ENCODE results near the gene TBC1D4. TPM values are rescaled to one million over a fixed set of nuclear protein-coding genes. Genes with fewer than 3 reads are reported as not detected.
A peak's percentile ranks its signal among the peaks of the same experiment; 100 is the strongest.

Gene TBC1D4
- total RNA-seq, 1 donor = 6.5 TPM

DNA sequence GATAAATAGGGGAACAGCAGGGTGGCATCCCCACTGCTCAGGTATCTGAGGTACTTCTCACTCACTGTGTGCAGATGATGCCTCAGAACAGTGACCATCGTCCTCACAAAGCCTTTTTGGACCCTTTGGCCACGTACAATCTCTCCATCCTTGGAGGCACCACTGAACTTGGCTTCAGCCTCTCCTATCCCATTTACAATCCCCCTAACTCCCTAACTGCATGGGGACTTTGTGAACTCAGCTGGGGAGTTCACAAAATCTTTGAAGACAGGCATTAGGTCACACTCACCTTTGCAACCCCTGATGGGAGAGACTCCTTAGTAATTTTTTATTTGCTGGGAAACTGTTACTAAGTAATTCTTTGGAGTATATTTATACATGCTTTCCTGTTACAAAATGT, 60.8 kb downstream of the TBC1D4 start:
- no peak for DNase-seq (ENCODE audit: low read depth in 2 of 3, low spot score in 2 of 3)

DNA sequence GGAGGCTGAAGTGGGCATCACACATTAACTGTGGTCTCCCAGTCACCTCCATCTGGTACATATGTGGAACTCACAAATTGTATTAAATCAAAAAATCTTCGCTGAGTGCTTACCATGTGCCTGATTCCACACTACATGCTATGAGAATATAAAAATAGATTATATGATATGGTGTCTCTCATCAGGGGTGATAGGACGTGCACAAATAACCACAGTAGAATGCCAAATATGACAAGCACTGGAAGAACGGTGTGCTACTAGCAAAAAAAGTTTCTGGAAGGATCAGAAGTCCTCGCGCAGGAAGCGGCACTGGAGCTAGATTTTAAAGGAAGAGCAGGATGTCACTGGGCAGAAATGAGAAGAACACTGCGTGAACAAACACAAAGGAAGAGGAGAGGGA, 62.3 kb downstream of the TBC1D4 start:
- no peak for DNase-seq (ENCODE audit: low read depth in 2 of 3, low spot score in 2 of 3)

DNA sequence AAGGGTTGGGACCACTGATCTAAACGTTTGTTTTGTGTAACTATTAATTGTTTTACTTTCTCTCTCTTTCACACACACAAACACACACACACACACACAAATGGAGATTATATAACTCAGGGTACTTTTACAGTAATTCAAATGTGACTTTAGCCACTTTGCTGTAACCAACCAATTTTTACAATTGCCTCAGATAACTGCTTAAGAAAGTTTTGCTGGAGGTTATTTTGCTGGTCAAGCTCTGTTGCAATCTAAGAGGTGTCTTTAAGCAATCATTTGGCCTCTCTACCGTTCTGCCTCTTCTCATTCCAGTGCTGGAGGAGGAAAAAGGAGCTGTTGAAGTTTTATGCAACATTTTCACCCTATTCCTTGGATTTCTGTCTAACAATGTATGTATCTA, 63.0 kb downstream of the TBC1D4 start:
- DNase-seq (ENCODE audit: low read depth in 2 of 3, low spot score in 2 of 3) = no peak

DNA sequence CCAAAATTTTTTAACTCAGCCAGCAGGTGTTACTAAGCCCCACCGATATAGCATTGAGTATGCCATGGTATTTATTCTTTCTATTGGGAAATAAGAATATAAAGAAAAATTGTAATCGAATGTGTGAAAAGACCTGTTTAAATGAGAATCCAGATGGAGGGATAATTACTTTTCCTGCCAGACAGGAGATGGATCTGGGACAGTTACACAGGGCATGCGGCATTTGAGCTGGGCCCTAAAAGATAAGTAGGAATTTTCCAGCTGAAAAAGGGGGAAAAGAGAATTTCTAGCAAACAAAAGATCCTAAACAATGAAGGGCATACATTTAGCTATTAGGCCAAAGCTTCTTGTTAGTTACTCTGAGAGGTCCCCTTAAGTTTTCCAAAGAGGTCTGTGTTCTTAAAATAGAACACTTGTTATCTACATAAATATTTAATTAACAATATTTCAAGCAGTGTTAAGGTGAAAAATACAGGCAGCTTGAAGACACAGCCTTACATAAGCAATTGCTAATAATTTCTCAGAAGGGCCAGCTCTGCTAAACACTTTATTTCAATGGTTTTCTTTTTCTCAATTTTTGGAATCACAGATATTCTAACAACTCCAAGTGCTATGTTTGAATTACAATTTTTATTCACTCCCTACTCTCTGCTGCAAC, 63.7 kb downstream of the TBC1D4 start:
- DNase-seq (ENCODE audit: low read depth in 2 of 3, low spot score in 2 of 3) = no peak

DNA sequence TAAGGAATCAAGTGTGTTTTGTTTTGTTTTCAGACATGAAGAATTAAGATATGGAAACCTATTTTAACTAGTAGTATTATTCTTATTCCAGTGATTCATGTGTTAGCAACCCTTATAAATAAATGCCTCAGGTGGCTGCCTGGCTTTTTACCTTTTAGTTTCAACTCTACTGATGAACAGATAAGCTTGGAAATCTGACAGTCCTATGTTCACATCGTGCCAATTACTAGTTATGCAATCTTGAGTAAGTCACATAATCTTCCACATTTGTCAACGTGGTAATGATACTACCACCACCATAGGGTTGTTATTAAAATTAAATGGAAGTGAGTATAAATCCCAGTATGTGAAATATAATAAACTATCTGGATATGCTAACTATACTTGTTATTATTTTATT, 64.3 kb downstream of the TBC1D4 start:
- DNase-seq (ENCODE audit: low read depth in 2 of 3, low spot score in 2 of 3) = no peak

DNA sequence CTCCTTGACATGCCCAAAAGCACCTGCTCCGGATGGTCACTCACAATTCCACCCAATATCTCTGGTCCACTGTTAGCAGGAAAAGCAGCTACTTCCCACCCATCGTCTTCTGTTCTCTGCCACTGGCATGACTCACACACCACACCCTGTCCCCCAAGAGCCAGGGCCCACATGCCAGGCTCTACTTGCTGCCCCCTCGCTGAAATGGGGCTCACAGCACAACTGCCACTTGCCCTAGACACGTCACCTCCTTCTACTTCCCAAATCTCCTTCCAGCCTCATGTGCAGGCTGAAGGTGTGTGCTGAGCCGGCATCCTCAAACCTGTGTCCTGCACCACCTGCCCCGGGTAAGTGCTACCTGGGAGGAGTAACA, 65.0 kb downstream of the TBC1D4 start:
- no peak for DNase-seq (ENCODE audit: low read depth in 2 of 3, low spot score in 2 of 3)

DNA sequence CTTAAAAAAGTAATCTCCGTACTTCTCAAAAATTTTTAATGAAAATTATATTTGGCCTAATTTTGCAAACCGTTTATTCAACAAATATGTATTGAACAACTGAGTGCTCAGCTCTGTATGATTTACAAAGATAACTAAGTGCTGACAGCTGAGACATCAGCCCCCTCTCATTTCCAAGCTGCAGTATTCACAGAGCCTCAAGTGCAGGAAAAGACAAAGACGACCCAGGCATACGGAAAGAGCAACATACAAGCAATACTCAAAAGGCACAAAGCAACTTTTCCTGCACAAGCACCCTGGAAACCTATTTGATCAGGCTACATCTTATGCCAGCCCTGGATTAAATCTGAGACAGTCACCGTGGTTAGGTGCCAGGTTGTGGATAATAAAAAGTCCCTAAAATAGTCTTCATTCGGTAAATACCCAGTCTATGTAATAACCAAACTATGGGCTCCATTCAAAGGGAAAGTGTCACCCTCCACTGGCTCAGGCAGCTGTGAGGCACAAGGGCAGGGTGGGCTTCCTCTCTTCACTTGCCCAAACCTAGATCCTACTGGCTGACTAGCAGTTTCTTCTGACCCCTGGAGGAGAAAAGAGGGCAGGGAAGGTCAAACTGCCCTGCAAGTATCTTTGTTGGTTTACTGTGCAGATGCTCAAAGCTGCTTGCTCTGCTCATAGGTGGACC, 65.5 kb downstream of the TBC1D4 start:
- no peak for DNase-seq (ENCODE audit: low read depth in 2 of 3, low spot score in 2 of 3)

DNA sequence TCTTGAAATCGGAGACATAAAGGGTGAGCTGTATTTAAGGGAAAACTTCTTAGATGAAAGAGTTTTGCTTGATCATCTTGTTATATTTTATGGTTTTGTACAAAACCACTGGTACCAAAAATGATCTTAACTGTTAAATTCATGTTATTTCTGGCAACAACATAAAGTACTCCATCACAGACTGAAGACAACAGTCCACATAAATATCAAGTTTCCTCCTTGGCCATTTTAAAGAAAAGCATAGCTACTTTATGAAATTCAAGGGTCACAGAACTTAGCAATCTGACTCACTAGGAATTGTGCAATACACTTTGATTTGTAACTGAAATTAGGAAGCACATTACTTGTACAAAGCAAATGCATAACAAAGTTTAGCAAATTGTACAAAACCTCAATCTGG, 66.3 kb downstream of the TBC1D4 start:
- peak in 1 of 3 donors; percentile 21 for DNase-seq (ENCODE audit: low read depth in 2 of 3, low spot score in 2 of 3)

DNA sequence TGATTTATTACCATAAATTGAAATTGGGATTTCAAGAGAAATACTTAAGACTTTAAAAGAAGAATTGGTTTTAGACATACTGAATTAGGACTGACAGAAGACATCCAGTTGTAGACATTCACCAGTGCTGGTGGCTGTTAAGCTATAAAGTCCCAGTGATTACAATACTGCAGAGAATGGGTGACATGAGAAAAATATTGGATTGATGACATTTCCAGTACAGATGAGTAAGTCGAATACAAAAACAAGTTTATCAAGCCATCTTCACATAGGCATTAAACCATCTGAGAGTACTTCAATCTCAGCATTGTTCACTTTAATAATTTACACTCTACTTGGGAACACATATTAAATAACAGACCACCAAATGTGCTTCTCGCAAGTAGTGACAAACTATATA, 66.8 kb downstream of the TBC1D4 start:
- DNase-seq (ENCODE audit: low read depth in 2 of 3, low spot score in 2 of 3) = no peak

DNA sequence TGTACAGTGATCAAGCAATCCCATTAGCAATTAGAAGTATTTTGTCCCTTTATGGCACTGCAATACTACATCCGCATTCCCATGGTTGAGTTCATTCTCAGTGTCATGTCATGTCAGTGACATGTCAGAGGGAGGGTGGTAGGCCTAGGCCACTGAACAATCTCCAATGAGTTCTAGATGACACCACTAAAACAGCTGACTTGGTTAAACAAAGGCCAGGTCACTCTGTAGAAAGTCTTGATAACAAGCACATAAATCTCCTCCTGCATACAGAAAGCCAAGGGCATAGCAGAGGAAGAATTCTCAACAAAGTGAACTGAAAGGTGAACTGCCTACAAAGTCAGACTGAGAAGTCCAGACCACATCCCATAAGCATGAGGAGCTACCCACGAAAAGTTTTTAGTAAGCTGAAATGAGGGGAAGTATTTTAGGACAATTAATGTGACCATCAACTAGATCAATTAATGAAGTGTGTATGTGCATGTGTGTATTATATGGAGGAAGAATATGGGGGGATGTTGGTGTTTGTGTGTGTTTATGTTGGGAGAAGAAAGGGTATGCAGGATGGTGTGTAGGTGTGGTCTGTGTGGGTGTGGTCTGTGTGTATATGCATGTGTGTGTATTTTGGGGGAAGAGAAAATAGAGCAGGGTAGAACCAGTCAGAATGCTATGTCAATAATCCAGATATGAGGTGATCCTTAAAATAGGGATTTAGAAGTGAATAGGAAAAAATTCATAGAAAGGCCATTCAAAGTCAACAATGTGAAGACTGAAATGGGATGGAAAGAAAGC, 67.7 kb downstream of the TBC1D4 start:
- DNase-seq (ENCODE audit: low read depth in 2 of 3, low spot score in 2 of 3) = no peak

DNA sequence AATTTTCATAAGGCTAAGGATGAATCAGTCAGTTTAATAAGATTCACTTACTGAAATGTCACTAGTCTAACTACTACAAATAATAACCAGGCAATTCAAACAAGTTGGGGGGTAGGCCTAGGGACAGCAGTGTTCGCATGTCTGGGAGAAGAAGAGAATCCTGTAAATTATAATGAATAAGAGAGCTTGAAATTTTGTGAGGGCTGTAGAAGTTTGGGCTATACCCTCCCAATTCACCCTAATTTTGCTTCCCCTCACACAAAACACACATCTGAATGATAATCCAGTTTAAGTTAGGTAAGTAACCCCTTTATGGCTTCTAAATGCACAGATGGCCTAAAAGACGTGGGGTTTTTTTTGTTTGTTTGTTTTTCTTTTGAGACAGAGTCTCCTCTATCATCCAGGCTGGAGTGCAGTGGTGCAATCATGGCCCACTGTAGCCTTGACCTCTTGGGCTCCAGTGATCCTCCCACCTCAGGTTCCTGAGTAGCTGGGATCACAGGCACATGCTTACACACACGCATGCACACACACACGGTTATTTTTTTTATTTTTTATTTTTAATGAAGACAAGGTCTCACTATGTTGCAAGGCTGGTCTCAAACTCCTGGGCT, 69.9 kb downstream of the TBC1D4 start:
- DNase-seq (ENCODE audit: low read depth in 2 of 3, low spot score in 2 of 3) = no peak

DNA sequence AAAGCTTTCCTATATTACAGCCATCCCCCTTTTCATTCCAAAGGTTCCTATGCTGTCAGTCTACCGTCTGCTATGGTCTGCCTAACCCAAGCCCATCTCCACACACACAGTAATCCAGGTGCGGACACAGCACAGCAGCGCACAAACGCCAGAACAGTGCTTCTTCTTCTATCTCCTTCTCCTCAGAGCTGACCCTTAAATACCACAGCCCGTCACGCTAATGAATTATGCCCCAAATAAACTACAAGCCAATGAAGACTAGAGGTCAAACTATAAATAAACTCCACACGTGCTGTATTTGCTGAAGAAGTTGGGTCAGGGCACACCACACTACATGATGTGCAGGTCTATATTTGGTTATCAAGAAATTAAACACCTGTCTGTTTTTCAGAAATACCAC, 71.8 kb downstream of the TBC1D4 start:
- no peak for DNase-seq (ENCODE audit: low read depth in 2 of 3, low spot score in 2 of 3)

DNA sequence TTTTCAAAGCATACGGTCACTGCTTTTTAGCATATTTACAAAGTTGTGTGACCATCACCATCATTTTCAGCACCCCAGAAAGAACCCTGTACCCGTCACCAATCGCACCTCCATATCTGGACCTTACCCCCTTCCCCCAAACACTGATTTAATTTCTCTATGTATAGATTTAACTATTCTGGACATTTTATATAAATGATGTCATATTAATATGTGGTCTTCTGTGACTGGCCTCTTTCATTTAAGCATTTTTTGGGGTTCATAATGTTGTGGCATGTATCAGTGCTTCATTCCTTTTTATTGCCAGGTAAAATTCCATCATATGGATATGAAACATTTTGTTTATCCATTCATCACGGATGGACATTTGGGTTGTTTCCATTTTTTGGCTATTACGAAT, 74.0 kb downstream of the TBC1D4 start:
- DNase-seq (ENCODE audit: low read depth in 2 of 3, low spot score in 2 of 3) = no peak

DNA sequence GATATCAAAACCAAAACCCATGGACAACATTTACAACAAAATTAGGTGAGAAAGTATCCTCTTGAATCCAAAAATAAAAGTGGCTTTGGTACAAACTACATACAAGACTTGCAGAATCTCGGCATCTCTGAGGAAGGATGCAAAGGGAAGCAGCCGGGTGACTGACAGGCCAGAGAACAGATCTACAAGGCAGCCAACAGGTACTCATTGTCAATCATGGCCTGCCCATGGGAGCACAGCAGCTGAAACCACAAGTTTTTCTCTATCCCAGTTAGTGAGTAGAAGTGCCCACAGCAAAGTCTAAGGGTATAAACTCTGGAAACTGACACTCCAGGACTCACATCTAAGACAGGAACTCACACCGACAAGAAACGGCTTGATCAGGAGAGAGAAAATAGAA, 74.5 kb downstream of the TBC1D4 start:
- DNase-seq (ENCODE audit: low read depth in 2 of 3, low spot score in 2 of 3) = no peak

DNA sequence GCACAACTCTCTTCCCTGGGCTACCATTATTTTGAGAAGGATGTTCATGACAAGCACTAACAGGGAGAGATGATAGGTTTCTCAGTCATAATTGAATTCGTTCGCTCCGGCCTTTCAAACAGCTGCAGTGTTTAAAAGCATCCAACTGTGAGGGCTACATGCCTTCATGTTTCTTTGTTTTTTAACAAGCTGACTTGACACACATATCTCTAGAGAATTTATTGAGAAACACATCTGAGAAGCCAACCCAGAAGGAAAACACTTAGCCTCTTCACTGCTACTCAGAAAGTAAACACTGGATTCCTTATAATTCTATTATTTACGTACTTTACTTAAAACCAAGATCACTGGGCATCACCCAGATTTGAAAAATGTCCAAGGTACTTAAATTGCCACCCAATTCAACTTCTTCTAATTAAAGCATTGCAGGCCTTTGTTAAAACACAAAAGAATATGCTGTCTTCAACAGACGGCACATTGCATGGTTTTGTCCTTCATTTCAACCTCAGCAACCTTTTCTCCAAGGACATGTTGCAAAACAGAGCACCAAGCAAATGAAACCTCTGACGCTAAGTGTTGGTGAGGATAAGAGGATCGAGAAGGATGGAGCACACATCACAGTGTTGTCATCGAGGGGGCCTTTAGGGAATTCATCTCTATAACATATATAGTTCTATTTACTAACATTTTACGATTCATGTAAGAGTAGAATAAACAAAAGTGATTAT, 75.8 kb downstream of the TBC1D4 start:
- no peak for DNase-seq (ENCODE audit: low read depth in 2 of 3, low spot score in 2 of 3)

DNA sequence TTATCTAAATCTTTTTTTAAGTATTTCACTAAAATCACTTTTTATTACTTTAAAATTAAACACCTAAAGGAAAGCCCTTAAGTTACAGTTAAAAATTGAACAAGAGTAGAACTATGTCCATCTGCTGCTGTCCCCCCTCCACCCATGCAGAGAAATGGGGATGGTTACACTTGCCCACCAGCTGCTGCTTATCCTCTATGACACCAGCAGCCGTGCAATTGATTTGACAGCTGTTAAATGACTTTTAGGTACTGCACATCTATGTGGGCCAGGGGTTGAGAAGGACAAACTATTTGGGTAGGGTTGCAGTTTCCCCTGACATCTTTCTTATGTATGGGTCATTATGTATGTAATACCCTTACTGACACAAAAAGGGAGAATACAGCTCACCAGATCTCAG, 77.2 kb downstream of the TBC1D4 start:
- no peak for DNase-seq (ENCODE audit: low read depth in 2 of 3, low spot score in 2 of 3)

DNA sequence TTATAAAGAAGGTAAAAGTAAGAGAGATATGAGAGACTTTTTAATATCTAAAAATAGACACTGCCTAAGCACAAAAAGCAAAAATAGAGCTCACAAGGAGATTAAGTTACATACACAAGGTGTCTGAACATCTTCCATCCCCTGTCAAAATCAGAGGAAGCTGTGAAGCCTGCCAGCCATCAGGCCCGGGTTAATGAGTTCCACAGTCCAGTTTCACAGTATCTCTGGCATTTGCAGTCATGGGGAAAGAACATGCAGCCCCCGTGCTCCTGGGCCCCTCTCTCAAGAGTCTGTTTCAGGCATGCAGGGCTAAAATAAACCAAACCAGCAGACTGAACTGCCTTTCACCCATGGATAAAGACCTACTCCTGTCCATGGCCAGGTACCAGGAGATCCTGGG, 79.2 kb downstream of the TBC1D4 start:
- DNase-seq (ENCODE audit: low read depth in 2 of 3, low spot score in 2 of 3) = no peak

DNA sequence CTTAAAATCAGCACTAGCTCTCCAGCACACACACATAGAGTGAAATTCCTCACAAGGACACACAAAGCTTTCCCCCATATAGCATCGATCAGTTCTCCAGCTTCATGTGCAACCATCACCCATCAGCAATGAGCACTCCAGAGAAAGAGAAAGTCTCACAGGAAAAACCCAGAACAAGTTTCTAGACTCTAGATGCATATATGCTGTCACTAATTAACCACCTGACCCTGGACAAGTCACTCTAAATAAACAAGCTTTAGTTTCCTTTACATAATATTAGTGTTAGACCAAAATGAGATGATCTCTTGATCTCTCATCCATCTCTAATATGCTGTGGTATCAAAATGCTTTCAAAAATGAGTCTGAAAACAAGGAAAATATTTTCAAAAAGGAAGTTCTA, 81.2 kb downstream of the TBC1D4 start:
- DNase-seq (ENCODE audit: low read depth in 2 of 3, low spot score in 2 of 3) = no peak

DNA sequence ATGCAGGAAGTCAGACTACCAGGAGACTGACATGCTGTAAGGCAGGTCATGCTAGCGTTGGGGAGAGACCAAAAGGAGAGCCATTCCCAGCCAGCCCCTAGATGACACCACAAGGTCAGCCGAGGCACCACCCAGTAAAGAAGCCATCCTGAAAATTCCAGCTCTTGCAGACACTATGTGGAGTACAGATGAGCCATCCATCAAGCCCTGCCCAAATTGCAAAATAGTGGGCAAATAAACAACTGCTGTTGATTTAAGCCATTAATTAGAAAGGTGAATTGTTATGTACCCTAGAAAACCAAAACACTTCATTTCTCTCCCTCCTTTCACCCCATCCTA, 82.1 kb downstream of the TBC1D4 start:
- DNase-seq (ENCODE audit: low read depth in 2 of 3, low spot score in 2 of 3) = no peak

DNA sequence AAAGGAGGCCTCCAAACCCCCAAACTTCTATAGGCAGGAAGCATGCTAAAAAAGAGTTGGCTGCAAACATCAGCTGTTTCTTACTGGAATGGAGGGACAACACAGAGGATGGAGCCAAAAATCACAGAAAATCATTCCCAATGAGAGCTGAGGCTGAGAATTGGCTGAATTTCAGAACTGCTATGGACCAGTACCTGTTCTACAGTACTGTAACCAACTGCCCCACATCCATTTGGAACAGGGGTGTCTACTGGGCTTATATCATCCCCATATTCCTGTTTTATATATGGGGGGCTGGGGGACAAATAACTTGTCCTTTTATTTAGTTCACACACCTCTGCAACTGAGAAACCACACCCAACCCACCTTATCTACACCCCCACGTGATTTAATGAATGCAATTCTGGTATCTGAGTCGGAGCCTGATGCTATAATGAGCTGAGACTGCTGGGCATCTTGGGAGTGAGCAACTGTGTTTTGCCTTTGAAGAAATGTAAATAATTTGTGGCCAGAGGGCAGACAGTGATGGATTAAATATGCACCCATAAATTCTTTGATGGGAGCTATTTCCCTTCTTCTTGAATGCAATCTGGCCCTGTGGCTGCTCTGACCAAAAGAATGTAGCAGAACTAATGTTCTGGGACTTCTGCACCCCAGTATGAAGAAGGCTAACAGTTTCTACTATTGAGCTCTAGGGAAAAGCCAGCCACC, 82.6 kb downstream of the TBC1D4 start:
- DNase-seq (ENCODE audit: low read depth in 2 of 3, low spot score in 2 of 3) = no peak
